Activated CD8-positive, alpha-beta memory T cell treated with anti-CD3 and anti-CD28 coated beads, Interleukin-2, amount 50 U/mL, for 24 hours (primary cell): Measurements from ENCODE around the gene RAB1A.

Source experiments
- DNase-seq: peaks from one replicate; pipeline ENCODE4 v3.0.0-alpha.2; 2020; ENCODE audit errors: extremely low read depth

The RAB1A gene

GRCh38 chr2:65093211-65093610 lies 36.7 kb downstream of the RAB1A start:
- no peak for DNase-seq

GRCh38 chr2:65092791-65093190 lies 37.1 kb downstream of the RAB1A start:
- DNase-seq, result no peak

- DNase-seq, result no peak
Measured at GRCh38 chr2:65085148-65085547, 44.8 kb downstream of the RAB1A start.

- DNase-seq, result no peak
Measured at GRCh38 chr2:65081232-65081685, 48.6 kb downstream of the RAB1A start.

- no peak for DNase-seq
Measured at GRCh38 chr2:65079017-65079416, 50.9 kb downstream of the RAB1A start.

GRCh38 chr2:65077898-65078297 lies 52.0 kb downstream of the RAB1A start:
- DNase-seq, result no peak

- DNase-seq, result no peak
Measured at GRCh38 chr2:65076345-65076710, 53.6 kb downstream of the RAB1A start.

GRCh38 chr2:65075605-65076344 lies 54.1 kb downstream of the RAB1A start:
- no peak for DNase-seq

DNA sequence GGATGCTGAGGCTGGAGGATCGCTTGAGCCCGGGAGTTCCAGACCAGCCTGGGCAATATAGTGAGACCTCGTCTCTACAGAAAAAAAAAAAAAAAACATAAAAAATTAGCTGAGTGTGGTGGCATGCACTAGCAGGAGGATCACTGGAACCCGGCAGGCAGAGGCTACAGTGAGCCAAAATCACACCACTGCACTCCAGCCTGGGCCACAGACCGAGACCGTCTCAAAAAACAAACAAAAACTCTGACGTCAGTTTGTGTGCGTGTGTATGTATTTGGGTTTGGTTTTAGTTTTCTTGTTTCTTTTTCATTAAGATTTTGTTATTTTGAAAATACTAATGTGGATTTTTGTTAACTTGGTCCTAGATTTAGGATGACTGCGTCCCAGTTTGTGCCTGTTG lies 54.7 kb downstream of the RAB1A start:
- no peak for DNase-seq

GRCh38 chr2:65073879-65074565 lies 55.9 kb downstream of the RAB1A start:
- no peak for DNase-seq

DNA sequence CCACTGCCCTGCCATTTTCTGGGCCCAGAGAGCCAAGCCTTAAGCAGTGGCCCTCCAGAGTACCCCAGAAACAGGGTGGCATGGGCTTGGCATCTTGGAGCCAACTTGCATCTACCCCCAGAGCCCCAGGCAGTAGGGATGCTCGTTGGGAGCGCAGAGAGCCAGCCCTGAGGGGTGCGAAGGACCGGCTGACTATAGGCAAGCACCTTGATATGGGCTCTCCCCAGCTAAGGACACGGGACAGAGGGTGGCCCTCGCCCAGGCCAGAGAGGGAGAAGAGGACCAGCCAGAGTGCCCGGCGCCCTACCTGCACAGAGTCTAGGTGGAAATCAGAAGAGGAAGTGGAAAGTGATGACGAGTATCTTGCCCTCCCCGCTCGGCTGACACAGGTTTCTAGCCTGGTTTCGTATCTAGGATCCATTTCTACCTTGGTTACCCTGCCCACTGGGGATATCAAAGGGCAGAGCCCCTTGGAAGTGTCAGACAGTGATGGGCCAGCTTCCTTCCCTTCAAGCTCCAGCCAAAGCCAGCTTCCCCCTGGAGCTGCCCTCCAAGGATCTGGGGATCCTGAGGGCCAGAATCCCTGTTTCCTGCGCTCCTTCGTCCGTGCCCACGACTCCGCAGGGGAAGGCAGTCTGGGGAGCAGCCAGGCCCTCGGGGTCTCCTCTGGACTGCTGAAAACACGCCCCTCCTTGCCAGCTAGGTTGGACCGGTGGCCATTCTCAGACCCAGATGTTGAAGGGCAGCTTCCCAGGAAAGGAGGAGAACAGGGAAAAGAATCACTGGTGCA lies 57.5 kb downstream of the RAB1A start:
- no peak for DNase-seq

GRCh38 chr2:65071499-65072180 lies 58.3 kb downstream of the RAB1A start:
- DNase-seq, result no peak

GRCh38 chr2:65070856-65071255 lies 59.0 kb downstream of the RAB1A start:
- DNase-seq, result no peak

- no peak for DNase-seq
Measured at GRCh38 chr2:65070172-65070830, 59.6 kb downstream of the RAB1A start.

DNA sequence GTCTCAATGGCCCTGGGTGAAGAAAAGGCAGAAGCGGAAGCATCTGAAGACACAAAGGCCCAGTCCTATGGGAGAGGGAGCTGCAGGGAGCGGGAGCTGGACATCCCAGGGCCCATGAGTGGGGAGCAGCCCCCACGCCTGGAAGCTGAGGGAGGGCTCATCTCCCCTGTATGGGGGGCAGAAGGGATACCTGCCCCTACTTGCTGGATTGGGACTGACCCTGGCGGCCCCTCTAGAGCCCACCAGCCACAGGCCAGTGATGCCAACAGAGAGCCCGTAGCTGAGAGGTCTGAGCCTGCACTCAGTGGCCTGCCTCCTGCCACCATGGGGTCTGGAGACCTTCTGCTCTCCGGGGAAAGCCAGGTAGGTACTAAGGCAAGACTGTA lies 60.5 kb downstream of the RAB1A start:
- DNase-seq, result no peak

- DNase-seq, result no peak
Measured at GRCh38 chr2:65067806-65068553, 61.9 kb downstream of the RAB1A start.

DNA sequence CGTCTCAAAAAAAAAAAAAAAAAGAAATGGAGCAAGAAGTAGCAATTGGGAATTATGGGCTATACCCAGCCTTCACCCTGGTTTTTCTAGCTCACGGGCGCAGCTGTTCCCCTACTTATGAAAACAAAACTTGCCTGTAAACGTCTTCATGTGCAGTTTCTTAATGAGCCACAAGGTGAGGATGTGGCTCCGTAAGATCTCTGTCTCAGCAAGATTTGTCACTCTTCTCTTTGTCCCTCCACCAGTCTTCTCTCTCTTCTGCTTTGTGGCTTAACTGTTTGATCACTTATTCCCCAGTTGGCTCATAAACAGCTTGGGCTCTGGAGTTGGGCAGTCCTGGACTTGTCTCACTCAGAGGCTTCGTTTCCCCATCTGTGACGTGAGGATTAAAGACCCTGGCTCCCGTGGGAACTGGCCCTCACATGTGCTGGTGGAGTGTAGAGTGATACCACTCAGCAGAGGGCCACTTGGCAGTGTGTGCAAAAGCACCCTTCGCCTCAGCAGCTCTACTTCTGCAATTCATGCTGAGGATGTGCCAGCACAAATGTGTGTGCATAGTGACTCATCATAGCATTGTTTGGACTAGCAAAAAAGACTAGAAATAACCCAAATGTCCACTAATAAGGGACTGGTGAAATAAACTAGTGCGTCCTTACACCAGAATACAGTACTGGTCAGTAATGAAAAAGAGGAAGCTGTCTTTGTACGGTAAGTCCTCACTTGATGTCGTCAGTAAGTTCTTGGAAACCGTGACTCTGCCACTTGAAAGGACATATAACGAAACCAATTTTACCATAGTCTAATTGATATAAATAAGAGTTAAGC lies 65.0 kb downstream of the RAB1A start:
- no peak for DNase-seq

DNA sequence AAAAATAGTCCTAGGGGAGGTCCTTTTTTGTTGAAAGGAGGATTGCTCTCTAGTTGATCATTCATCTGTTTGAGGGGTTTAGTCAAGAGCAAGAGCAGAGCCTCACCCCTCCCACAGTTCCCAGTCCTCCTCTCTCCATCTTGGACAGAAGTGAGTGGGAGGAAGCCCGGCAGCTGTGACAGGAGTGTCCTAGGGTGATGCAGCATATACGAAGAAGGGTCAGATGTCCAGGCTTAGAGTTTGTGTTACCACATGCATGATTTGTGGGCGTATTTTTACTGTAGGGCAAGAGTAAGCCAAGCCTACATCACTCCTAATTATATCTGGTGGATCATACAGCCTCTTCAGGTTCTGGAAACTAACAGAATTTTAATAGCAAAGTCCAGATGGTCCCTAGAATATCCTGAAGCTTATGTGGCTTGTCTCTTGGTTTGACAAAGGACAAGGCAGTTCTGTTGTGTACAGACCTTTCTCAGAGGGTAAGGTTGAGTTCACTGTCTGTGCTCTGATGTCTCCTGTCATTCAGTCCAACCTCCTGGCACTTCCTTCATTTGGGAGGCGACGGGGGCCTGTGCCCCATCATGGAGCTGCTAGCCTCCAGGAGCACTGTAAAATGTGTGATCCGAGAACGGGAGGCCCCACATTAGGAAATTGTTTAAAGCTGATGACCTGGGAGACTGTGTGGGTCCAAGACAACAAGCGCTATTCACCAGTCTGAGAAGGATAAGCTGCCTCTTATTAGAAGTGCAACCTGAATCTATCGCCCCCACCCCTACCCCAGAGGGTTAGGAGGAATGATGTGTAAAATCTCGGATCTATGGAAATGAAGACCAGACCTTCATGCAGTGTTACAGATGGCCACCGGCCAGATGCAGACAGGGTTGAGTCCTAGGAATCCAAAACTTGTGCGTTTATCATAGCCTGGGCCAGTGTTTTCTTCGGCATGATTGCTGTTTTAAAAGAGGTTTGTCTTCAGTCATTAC lies 66.8 kb downstream of the RAB1A start:
- no peak for DNase-seq

- no peak for DNase-seq
Measured at GRCh38 chr2:65061910-65062339, 68.0 kb downstream of the RAB1A start.
